SK-N-MC (cell line): Measurements from ENCODE around the gene TSTD2.

Source experiments
- EZH2 ChIP-seq: fragments of 200-600 bp; sonication (generic); IDR thresholded peaks from one replicate; pipeline ENCODE4 v1.6.1; 2017; ENCODE audit warnings: antibody characterized with exemption
- FOXP2 ChIP-seq: optimal IDR thresholded peaks from 2 replicates; pipeline ENCODE3; 2011; ENCODE audit warnings: mild to moderate bottlenecking, moderate library complexity; ENCODE audit not compliant: insufficient read depth; ENCODE audit errors: extremely low read length, control extremely low read depth

- TF ChIP-seq EZH2 (no peak), FOXP2 (no peak)
These were observed 7.2 kb upstream of the TSTD2 start for GRCh38 chr9:97640325-97640724.
